ENCODE measurements around the gene TARBP2.

DNA sequence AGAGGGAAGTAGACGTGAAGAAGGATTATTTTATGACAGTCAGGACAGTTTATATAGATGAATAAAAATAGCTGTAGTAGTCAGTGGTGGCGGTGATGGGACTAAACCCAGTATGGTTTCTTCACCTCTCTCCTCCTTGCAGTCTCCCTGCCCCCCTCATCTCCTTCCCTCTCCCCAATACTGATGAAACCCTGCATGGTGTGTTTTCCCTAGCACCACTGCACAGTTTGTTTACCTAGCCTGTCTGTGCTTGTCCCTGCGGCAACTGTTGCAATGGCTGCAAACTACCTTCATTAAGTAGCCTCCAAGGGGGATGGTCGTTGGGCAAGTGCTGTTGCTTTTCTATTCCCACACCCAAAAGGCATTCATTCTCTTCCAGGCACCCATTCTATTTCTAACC lies 34.4 kb upstream of the TARBP2 start:
- TF ChIP-seq, protein P1, sequence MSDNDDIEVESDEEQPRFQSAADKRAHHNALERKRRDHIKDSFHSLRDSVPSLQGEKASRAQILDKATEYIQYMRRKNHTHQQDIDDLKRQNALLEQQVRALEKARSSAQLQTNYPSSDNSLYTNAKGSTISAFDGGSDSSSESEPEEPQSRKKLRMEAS (IDR thresholded peaks at IDR 0.05; ENCODE audit: low read depth): no peak
- TF ChIP-seq RXRA (IDR thresholded peaks at IDR 0.05; ENCODE audit: borderline replicate concordance, low read depth) (no peak), YY1 (IDR thresholded peaks at IDR 0.05; ENCODE audit: low read depth) (no peak), EZH2phosphoT487 (IDR thresholded peaks at IDR 0.05; ENCODE audit: borderline replicate concordance, low read depth) (no peak)
- TF ChIP-seq, protein P2, sequence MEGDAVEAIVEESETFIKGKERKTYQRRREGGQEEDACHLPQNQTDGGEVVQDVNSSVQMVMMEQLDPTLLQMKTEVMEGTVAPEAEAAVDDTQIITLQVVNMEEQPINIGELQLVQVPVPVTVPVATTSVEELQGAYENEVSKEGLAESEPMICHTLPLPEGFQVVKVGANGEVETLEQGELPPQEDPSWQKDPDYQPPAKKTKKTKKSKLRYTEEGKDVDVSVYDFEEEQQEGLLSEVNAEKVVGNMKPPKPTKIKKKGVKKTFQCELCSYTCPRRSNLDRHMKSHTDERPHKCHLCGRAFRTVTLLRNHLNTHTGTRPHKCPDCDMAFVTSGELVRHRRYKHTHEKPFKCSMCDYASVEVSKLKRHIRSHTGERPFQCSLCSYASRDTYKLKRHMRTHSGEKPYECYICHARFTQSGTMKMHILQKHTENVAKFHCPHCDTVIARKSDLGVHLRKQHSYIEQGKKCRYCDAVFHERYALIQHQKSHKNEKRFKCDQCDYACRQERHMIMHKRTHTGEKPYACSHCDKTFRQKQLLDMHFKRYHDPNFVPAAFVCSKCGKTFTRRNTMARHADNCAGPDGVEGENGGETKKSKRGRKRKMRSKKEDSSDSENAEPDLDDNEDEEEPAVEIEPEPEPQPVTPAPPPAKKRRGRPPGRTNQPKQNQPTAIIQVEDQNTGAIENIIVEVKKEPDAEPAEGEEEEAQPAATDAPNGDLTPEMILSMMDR (IDR thresholded peaks at IDR 0.05): no peak

All from SK-N-SH (cell line).